ENCODE results near the gene PPP1R14C.
"Not testable (repeated sequence)": the region's sequence is repeated elsewhere in the genome, so short reads cannot be mapped to it uniquely, and the experiment has no call there.

PPP1R14C gene

DNA sequence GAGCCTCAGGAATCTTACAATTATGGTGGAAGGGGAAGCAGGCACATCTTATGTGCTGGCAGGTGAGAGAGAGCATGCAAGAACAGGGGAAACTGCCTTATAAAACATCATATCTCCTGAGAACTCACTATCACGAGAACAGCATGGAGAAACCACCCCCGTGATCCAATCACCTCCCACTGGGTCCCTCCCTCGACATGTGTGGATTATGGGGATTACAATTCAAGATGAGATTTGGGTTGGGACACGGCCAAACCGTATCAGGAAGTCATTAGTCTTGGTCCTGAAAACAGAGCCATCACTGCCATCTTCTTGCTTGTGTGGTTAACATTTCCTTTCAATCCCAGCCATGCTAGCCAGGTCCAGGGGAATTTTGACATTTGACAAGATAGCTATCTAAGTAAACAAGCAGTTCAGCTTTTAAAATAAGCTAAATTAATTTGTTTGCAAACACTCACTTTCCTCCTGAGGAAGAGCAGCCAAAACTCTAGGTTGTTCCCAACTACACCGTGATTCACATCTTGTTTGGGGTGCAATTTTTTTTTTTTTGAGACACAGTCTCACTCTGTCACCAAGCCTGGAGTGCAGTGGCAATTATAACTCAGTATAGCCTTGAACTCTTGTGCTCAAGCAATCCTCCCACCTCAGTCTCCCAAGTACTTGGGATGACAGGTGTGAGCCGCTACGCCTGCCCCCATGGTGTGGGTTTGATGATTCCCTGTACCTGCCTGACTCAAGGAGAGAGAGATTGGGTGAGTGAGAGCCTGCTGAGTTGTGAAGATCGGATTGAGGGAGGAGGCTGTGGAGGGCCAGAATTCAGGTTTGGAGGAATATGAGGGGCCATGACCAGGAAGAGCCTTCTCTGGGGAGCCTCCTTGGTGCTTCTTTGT, 13.0 kb upstream of the PPP1R14C start:
- no peak overlapping the region for H3K4me3 ChIP-seq (ENCODE audit: low read depth, low read length)
- H3K36me3 ChIP-seq, result no peaks in the 10 kb centered on the region
- DNase-seq, result no peak
- H3K27ac ChIP-seq, result no peak overlapping the region
- peaks cover 3% of the 10 kb centered on the region for H3K27me3 ChIP-seq (ENCODE audit: insufficient read depth, low read depth, severe bottlenecking)
- TF ChIP-seq, protein P1, sequence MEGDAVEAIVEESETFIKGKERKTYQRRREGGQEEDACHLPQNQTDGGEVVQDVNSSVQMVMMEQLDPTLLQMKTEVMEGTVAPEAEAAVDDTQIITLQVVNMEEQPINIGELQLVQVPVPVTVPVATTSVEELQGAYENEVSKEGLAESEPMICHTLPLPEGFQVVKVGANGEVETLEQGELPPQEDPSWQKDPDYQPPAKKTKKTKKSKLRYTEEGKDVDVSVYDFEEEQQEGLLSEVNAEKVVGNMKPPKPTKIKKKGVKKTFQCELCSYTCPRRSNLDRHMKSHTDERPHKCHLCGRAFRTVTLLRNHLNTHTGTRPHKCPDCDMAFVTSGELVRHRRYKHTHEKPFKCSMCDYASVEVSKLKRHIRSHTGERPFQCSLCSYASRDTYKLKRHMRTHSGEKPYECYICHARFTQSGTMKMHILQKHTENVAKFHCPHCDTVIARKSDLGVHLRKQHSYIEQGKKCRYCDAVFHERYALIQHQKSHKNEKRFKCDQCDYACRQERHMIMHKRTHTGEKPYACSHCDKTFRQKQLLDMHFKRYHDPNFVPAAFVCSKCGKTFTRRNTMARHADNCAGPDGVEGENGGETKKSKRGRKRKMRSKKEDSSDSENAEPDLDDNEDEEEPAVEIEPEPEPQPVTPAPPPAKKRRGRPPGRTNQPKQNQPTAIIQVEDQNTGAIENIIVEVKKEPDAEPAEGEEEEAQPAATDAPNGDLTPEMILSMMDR (IDR thresholded peaks at IDR 0.05; ENCODE audit: low read depth, low read length), result no peak
- no peaks in the 10 kb centered on the region for H3K9me3 ChIP-seq (ENCODE audit: severe bottlenecking)

GRCh38 chr6:150133686-150134085, 9.2 kb upstream of the PPP1R14C start:
- no peaks in the 10 kb centered on the region for H3K36me3 ChIP-seq
- no peak overlapping the region for H3K4me3 ChIP-seq (ENCODE audit: low read depth, low read length)
- DNase-seq, result no peak
- no peaks in the 10 kb centered on the region for H3K9me3 ChIP-seq (ENCODE audit: severe bottlenecking)
- H3K27me3 ChIP-seq (ENCODE audit: insufficient read depth, low read depth, severe bottlenecking), result peaks cover 3% of the 10 kb centered on the region
- no peak overlapping the region for H3K27ac ChIP-seq
- TF ChIP-seq, protein P1 (IDR thresholded peaks at IDR 0.05; ENCODE audit: low read depth, low read length), result no peak

DNA sequence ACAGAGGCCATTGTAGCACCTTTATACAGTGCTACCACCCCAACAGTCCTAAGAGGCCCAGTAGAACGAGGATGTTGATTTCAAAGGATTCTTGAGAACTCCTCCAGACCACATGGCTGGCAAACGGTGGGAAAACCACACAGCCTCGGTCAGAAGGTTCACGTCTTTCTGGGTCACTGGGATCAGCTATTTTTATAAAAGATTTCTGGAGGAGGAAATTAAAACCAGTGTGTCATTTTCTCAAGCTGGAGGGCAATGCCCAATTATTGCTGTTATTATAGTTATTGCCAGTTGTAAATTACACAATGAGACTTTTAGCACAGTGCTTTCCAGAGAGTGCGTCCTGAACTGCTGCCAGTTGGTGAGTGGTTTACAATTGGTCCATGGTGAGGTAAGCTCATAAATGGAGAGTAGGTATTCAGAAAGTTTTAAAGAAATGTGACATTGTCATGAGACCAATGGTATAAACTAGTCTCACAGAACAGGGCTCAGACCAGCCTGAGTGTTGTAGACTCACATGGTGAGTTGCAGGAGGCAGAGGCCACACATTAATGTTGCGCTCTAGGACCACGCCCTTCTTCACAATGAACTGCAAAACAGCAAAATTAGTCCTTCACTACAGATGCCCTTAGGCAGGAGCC, 8.4 kb upstream of the PPP1R14C start:
- no peak for DNase-seq
- TF ChIP-seq, protein P1 (IDR thresholded peaks at IDR 0.05; ENCODE audit: low read depth, low read length), result no peak
- H3K4me3 ChIP-seq (ENCODE audit: low read depth, low read length), result no peak overlapping the region
- H3K27me3 ChIP-seq (ENCODE audit: insufficient read depth, low read depth, severe bottlenecking), result peaks cover 3% of the 10 kb centered on the region
- no peaks in the 10 kb centered on the region for H3K9me3 ChIP-seq (ENCODE audit: severe bottlenecking)
- no peak overlapping the region for H3K27ac ChIP-seq
- no peaks in the 10 kb centered on the region for H3K36me3 ChIP-seq

DNA sequence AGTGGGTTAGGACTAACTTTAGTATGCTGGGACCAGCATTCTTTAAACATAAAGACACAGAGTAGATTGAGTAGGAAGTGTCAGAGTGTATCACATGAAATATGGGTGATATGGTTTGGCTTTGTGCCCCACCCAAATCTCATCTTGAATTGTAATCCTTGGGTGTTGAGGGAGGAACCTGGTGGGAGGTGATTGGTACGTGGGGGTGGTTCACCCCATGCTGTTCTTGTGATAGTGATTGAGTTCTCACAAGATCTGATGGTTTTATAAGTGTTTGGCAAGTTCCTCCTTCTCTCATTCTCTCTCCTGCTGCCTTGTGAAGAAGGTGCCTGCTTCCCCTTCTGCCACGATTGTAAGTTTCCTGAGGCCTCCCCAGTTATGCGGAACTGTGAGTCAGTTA, 5.1 kb upstream of the PPP1R14C start:
- H3K9me3 ChIP-seq (ENCODE audit: severe bottlenecking); H3K36me3 ChIP-seq; H3K4me3 ChIP-seq (ENCODE audit: low read depth, low read length); DNase-seq; H3K27ac ChIP-seq: not testable (repeated sequence)
- H3K27me3 ChIP-seq (ENCODE audit: insufficient read depth, low read depth, severe bottlenecking), result peaks cover 27% of the 10 kb centered on the region

DNA sequence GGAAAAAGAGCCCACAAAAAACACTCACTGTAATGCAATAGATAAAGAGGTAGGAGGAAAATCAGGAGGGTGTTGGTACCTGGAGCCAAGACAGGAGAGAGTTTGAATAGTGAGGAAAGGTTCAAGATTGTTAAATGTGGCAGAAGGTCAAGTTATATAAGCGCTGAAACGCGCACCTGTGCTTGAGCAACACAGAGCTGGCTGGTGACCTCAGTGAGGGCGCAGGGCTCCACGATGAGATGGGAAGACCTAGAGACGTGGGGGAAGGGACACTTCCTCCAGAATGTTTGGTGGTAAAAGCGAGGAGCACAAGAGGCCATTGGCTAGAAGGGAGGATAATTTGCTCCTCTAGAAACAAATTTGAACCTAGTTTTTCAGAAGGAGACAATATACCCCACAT, 4.2 kb upstream of the PPP1R14C start:
- H3K9me3 ChIP-seq (ENCODE audit: severe bottlenecking), result no peaks in the 10 kb centered on the region
- peaks cover 34% of the 10 kb centered on the region for H3K27me3 ChIP-seq (ENCODE audit: insufficient read depth, low read depth, severe bottlenecking)
- TF ChIP-seq, protein P1 (IDR thresholded peaks at IDR 0.05; ENCODE audit: low read depth, low read length), result no peak
- no peak for DNase-seq
- H3K27ac ChIP-seq, result no peak overlapping the region
- H3K36me3 ChIP-seq, result no peaks in the 10 kb centered on the region
- no peak overlapping the region for H3K4me3 ChIP-seq (ENCODE audit: low read depth, low read length)

GRCh38 chr6:150139533-150139932, 3.3 kb upstream of the PPP1R14C start:
- TF ChIP-seq, protein P1 (IDR thresholded peaks at IDR 0.05; ENCODE audit: low read depth, low read length), result no peak
- Histone ChIP-seq H3K36me3 (no peaks in the 10 kb centered on the region), H3K9me3 (ENCODE audit: severe bottlenecking) (no peaks in the 10 kb centered on the region), H3K27ac (no peak overlapping the region), H3K4me3 (ENCODE audit: low read depth, low read length) (no peak overlapping the region), H3K27me3 (ENCODE audit: insufficient read depth, low read depth, severe bottlenecking) (peaks cover 43% of the 10 kb centered on the region)
- DNase-seq, result no peak
